Activated CD4-positive, alpha-beta T cell treated with anti-CD3 and anti-CD28 coated beads, Interleukin-2, amount 10 ng/mL, durations not matched to agents 7 days and 5 days (primary cell): ENCODE data around the gene GON7. TPM values are rescaled to one million over a fixed set of nuclear protein-coding genes. Genes with fewer than 3 reads are reported as not detected.
A peak's percentile ranks its signal among the peaks of the same experiment; 100 is the strongest.
"Not testable (repeated sequence)": the region's sequence is repeated elsewhere in the genome, so short reads cannot be mapped to it uniquely, and the experiment has no call there.

ENCODE experiments used
- CTCF ChIA-PET: fragments of 350-600 bp; sonication (Branson Sonifier 250); formaldehyde crosslinking; loops from one replicate; lab custom pipeline; 2021; ENCODE audit warnings: antibody characterized with exemption; lab: Charles Lee
- POLR2A ChIA-PET: fragments of 350-600 bp; sonication (Branson Sonifier 250); formaldehyde crosslinking; loops from one replicate; lab custom pipeline; 2021; ENCODE audit warnings: antibody characterized with exemption; lab: Charles Lee
- DNase-seq: peaks from one replicate; pipeline ENCODE4 v3.0.0-alpha.2; 2020
- H3K27ac Mint-ChIP-seq: one replicate; pipeline ENCODE4 v1.8.0; 2021; ENCODE audit warnings: mild to moderate bottlenecking, moderate library complexity, mixed read lengths
- H3K27me3 Mint-ChIP-seq: one replicate; pipeline ENCODE4 v1.8.0; 2021; ENCODE audit warnings: mixed read lengths
- H3K36me3 Mint-ChIP-seq: one replicate; pipeline ENCODE4 v1.8.0; 2021; ENCODE audit warnings: low read depth, mixed read lengths
- H3K4me1 Mint-ChIP-seq: one replicate; pipeline ENCODE4 v1.8.0; 2021; ENCODE audit warnings: mixed read lengths
- H3K4me3 Mint-ChIP-seq: one replicate; pipeline ENCODE4 v1.8.0; 2021; ENCODE audit warnings: mild to moderate bottlenecking, moderate library complexity, mixed read lengths
- H3K9me3 Mint-ChIP-seq: one replicate; pipeline ENCODE4 v1.8.0; 2021; ENCODE audit warnings: mixed read lengths
- total RNA-seq, 2 experiments: library from RNA; stranded (reverse); gene quantifications; one replicate each; pipeline ENCODE4 v1.2.3, GENCODE V29; 2021

The GON7 gene
- total RNA-seq, 2 experiments from 2014 or later: 17.9 to 20.4 TPM

DNA sequence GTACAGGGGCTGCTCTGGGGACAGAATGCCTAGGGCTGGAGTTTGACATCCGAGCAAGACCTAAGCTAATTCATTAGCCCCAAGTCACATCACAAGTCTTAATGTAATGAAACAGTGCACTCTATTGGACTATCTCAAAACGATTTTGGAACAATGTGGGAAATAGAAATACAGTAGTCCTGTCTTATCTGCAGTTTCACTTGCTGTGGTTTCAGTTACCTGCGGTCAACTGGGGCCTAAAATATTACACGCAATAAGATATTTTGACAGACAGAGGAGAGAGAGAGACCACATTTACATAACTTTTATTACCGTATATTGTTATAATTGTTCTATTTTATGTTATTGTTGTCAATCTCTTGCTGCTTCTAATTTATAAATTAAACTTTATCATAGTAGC is 43.3 kb downstream of the GON7 start:
- Mint-ChIP-seq H3K4me1 (no peaks in the 10 kb centered on the region), H3K4me3 (no peak overlapping the region), H3K36me3 (no peaks in the 10 kb centered on the region), H3K27ac (no peak overlapping the region), H3K27me3 (no peaks in the 10 kb centered on the region), H3K9me3 (no peaks in the 10 kb centered on the region)
- DNase-seq: no peak
- ChIA-PET POLR2A (no interaction called here), CTCF (no interaction called here)

- no peak for DNase-seq
- no peaks in the 10 kb centered on the region for H3K4me1 Mint-ChIP-seq
- H3K27ac Mint-ChIP-seq: no peak overlapping the region
- POLR2A ChIA-PET: no interaction called here
- H3K27me3 Mint-ChIP-seq: no peaks in the 10 kb centered on the region
- no peak overlapping the region for H3K4me3 Mint-ChIP-seq
- H3K36me3 Mint-ChIP-seq: no peaks in the 10 kb centered on the region
- H3K9me3 Mint-ChIP-seq: no peaks in the 10 kb centered on the region
- CTCF ChIA-PET: no interaction called here
Observed at GRCh38 chr14:93161411-93161940, 45.4 kb downstream of the GON7 start.

- H3K27ac Mint-ChIP-seq: no peak overlapping the region
- POLR2A ChIA-PET: no interaction called here
Observed at GRCh38 chr14:93160353-93160801, 46.5 kb downstream of the GON7 start.

GRCh38 chr14:93159625-93160352 is 47.1 kb downstream of the GON7 start:
- DNase-seq: peak; percentile 17
- CTCF ChIA-PET: interaction anchor here (0.6 kb wide), 1 partner anchor 1402 kb away, joined by 5 read pairs; no protein-coding TSS in a partner anchor
- H3K27me3 Mint-ChIP-seq, H3K27ac Mint-ChIP-seq, H3K4me1 Mint-ChIP-seq, H3K9me3 Mint-ChIP-seq, H3K4me3 Mint-ChIP-seq, H3K36me3 Mint-ChIP-seq, POLR2A ChIA-PET: not testable (repeated sequence)

More at GRCh38 chr14:93160353-93160801, 46.5 kb downstream of the GON7 start:
- no peaks in the 10 kb centered on the region for H3K9me3 Mint-ChIP-seq
- H3K4me3 Mint-ChIP-seq: no peak overlapping the region
- H3K27me3 Mint-ChIP-seq: no peaks in the 10 kb centered on the region
- no peaks in the 10 kb centered on the region for H3K4me1 Mint-ChIP-seq
- CTCF ChIA-PET: no interaction called here
- peak; percentile 14 for DNase-seq
- no peaks in the 10 kb centered on the region for H3K36me3 Mint-ChIP-seq

DNA sequence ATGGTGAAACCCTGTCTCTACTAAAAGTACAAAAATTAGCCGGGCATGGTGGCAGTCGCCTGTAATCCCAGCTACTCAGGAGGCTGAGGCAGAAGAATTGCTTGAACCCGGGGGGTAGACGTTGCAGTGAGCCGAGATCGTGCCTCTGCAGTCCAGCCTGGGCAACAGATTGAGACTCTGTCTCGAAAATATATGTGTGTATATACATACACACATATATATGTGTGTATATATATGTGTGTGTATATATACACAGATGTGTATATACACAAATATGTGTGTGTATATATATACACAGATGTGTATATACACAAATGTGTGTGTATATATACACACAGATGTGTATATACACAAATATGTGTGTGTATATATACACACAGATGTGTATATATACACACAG is 48.5 kb downstream of the GON7 start:
- POLR2A ChIA-PET, H3K27me3 Mint-ChIP-seq, DNase-seq: not testable (repeated sequence)

DNA sequence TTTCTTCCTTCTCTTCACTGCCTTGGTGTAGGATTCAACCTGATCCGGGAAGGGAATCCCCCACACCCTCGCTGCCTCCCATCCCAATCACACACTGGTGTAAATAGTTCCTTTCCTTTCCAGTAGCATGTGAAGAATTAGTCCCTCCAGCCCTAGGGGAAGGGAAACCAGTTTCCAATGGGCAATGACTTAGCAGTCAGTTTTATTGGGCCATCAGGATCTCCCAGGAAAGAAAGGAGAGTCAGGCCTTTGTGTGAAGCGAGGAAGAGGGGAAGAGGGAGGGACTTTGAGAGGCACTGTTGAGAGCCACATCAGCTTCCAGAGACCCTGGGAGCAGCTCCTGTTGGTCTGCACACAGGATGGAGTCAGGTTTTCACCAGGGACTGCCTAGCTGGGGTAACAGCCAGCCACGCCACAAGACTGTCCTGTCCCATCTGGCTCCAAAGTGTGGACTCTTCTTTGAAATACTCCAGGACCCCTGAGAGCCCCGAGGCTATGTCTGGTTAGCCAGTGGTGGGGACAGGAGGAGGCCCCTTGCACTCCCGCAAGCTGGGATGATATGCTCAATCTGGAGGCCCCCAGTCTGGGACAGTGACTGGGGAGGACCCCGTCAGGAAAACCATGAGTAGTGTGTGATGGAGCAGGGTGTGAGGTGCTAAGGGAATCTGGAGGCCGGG is 50.0 kb downstream of the GON7 start:
- Mint-ChIP-seq H3K27ac (no peak overlapping the region), H3K36me3 (no peaks in the 10 kb centered on the region), H3K4me3 (no peak overlapping the region), H3K4me1 (no peaks in the 10 kb centered on the region), H3K9me3 (no peaks in the 10 kb centered on the region), H3K27me3 (no peaks in the 10 kb centered on the region)
- ChIA-PET POLR2A (no interaction called here), CTCF (interaction anchor here (1.3 kb wide), 1 partner anchor 11 kb away, joined by 4 read pairs; no protein-coding TSS in a partner anchor)
- DNase-seq: no peak

More for the DNA sequence above, 48.5 kb downstream of the GON7 start:
- H3K9me3 Mint-ChIP-seq, H3K27ac Mint-ChIP-seq, CTCF ChIA-PET, H3K4me3 Mint-ChIP-seq, H3K4me1 Mint-ChIP-seq, H3K36me3 Mint-ChIP-seq: not testable (repeated sequence)

DNA sequence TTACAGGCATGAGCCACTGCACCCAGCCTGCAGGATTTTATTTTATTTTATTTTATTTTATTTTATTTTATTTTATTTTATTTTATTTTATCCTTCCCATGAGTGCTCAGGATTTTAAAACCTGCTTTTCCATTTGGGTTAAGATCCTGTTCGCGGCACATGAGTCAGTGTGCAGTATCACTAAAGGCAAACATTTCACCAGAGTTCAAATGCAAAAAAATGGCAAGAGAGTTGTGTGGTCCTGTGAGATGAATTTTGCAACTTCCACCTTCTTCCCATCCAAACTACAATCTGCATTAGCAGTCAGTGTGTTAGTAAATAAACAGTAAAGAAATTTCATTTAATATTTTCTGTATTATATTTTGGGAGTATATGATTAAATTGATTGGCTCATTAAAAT is 51.2 kb downstream of the GON7 start:
- no peak for DNase-seq
- H3K4me3 Mint-ChIP-seq: no peak overlapping the region
- peaks cover 5% of the 10 kb centered on the region for H3K4me1 Mint-ChIP-seq
- no peaks in the 10 kb centered on the region for H3K36me3 Mint-ChIP-seq
- H3K27me3 Mint-ChIP-seq: no peaks in the 10 kb centered on the region
- ChIA-PET CTCF (interaction anchor here (0.6 kb wide), 1 partner anchor 405 kb away, joined by 3 read pairs; no protein-coding TSS in a partner anchor), POLR2A (no interaction called here)
- no peak overlapping the region for H3K27ac Mint-ChIP-seq
- H3K9me3 Mint-ChIP-seq: no peaks in the 10 kb centered on the region

- Mint-ChIP-seq H3K27me3 (no peaks in the 10 kb centered on the region), H3K4me3 (no peak overlapping the region), H3K27ac (no peak overlapping the region), H3K9me3 (no peaks in the 10 kb centered on the region), H3K36me3 (no peaks in the 10 kb centered on the region), H3K4me1 (peaks cover 14% of the 10 kb centered on the region)
- ChIA-PET CTCF (interaction anchor here (1.2 kb wide), 1 partner anchor 40 kb away, joined by 5 read pairs; no protein-coding TSS in a partner anchor), POLR2A (no interaction called here)
- DNase-seq: no peak
Observed at GRCh38 chr14:93153121-93153520, 53.7 kb downstream of the GON7 start.

Other genes starting within 250 kb of the GON7 start
- 10 to 100 TPM; 63.7 to 71.0 TPM for gene ITPK1, start 91.1 kb downstream of the GON7 start, total RNA-seq
- gene MOAP1, start 22.2 kb downstream of the GON7 start, total RNA-seq: 10 to 100 TPM; 23.3 to 25.3 TPM
- 10 to 100 TPM; 10.8 to 11.0 TPM for gene LYSET, start 21.7 kb downstream of the GON7 start, total RNA-seq
- 10 to 100 TPM; 43.5 to 45.8 TPM for gene UBR7, start 191 bp upstream of the GON7 start, total RNA-seq
- gene BTBD7, start 126.0 kb upstream of the GON7 start, total RNA-seq: 10 to 100 TPM; 14.1 to 15.6 TPM
- gene COX8C, start 140.1 kb upstream of the GON7 start, total RNA-seq: not detected
- not detected for gene UNC79, start 223.9 kb upstream of the GON7 start, total RNA-seq